Uterus (tissue), 4 donors: Measurements from ENCODE around the gene CLDN7. TPM values are rescaled to one million over a fixed set of nuclear protein-coding genes. Genes with fewer than 3 reads are reported as not detected.

Experiments
- DNase-seq, 2 donors: peaks; one replicate each; pipeline ENCODE4 v3.0.0-alpha.2; 2019 to 2020
- H3K27ac ChIP-seq, 2 donors: fragments of 200-600 bp; sonication (generic); 1 replicate in 1 of 2; 2 replicates in 1 of 2; pipeline ENCODE4 v1.5.1; 2016 to 2018
- H3K27me3 ChIP-seq, 2 donors: fragments of 200-600 bp; sonication (generic); one replicate each; pipeline ENCODE4 v1.5.1; 2018 to 2019; ENCODE audit warnings: control low read depth in 1 of 2
- H3K36me3 ChIP-seq, 2 donors: fragments of 200-600 bp; sonication (generic); one replicate each; pipeline ENCODE4 v1.5.1; 2019; ENCODE audit warnings: control low read depth in 1 of 2
- H3K4me1 ChIP-seq, 2 donors: fragments of 200-600 bp; sonication (generic); one replicate each; pipeline ENCODE4 v1.5.1; 2018 to 2019; ENCODE audit warnings: control low read depth in 1 of 2
- H3K4me3 ChIP-seq, 2 donors: fragments of 200-600 bp; sonication (generic); 1 replicate in 1 of 2; 2 replicates in 1 of 2; pipeline ENCODE4 v1.5.1; 2018 to 2019; ENCODE audit warnings: mild to moderate bottlenecking in 1 of 2
- H3K9me3 ChIP-seq, 2 donors: fragments of 200-600 bp; sonication (generic); one replicate each; pipeline ENCODE4 v1.5.1; 2019; ENCODE audit warnings: control low read depth in 1 of 2
- POLR2A ChIP-seq, 2 donors: fragments of 450-650 bp; IDR thresholded peaks; one replicate each; pipeline ENCODE4 v1.6.1; 2016; ENCODE audit warnings: antibody characterized with exemption in 2 of 2, mild to moderate bottlenecking in 1 of 2, moderate library complexity in 1 of 2
- intact Hi-C: fragments of 100-400 bp; cut with DNase I; formaldehyde crosslinking; loops from one replicate; pipeline ENCODE4 v1.15.1; 2023; ENCODE audit warnings: low total_unique reads
- total RNA-seq, 4 donors: library from RNA; depleted of rRNA in 3 of 4; stranded (reverse); fragments of >200 nt in 3 of 4; gene quantifications; one replicate each; pipeline versions ENCODE4 v1.1.0 to v1.2.4, GENCODE V29; 2014 to 2023
- TF ChIP-seq, protein P1 (sequence below), 4 experiments: fragments of 200-600 bp in 2 of 4; fragments of 450-650 bp in 2 of 4; sonication (generic) in 2 of 4; IDR thresholded peaks; one replicate each; pipeline ENCODE4 v1.5.1; 2016 to 2019; ENCODE audit warnings: antibody characterized with exemption in 4 of 4, mild to moderate bottlenecking in 2 of 4, moderate library complexity in 1 of 4
- donor health status: DM: yes; HTN: yes; CAD: no.

CLDN7 gene
- total RNA-seq, 4 donors from 2014 or later: 0.29 to 24.4 (median 0.68) TPM

GRCh38 chr17:7240375-7240774, 21.9 kb downstream of the CLDN7 start:
- DNase-seq: no peak
- Histone ChIP-seq H3K9me3 (no peaks in the 10 kb centered on the region), H3K27ac (peak overlapping the region; percentile 95 to 99), H3K36me3 (no peaks in the 10 kb centered on the region), H3K27me3 (no peaks in the 10 kb centered on the region), H3K4me1 (peaks cover 9% of the 10 kb centered on the region in 2 donors), H3K4me3 (peak overlapping the region in 1 of 2 donors; percentile 93)
- intact Hi-C loops: no loop called here
- TF ChIP-seq, protein P1, sequence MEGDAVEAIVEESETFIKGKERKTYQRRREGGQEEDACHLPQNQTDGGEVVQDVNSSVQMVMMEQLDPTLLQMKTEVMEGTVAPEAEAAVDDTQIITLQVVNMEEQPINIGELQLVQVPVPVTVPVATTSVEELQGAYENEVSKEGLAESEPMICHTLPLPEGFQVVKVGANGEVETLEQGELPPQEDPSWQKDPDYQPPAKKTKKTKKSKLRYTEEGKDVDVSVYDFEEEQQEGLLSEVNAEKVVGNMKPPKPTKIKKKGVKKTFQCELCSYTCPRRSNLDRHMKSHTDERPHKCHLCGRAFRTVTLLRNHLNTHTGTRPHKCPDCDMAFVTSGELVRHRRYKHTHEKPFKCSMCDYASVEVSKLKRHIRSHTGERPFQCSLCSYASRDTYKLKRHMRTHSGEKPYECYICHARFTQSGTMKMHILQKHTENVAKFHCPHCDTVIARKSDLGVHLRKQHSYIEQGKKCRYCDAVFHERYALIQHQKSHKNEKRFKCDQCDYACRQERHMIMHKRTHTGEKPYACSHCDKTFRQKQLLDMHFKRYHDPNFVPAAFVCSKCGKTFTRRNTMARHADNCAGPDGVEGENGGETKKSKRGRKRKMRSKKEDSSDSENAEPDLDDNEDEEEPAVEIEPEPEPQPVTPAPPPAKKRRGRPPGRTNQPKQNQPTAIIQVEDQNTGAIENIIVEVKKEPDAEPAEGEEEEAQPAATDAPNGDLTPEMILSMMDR (IDR thresholded peaks at IDR 0.05): no peak
- no peak for TF ChIP-seq POLR2A (IDR thresholded peaks at IDR 0.05)

DNA sequence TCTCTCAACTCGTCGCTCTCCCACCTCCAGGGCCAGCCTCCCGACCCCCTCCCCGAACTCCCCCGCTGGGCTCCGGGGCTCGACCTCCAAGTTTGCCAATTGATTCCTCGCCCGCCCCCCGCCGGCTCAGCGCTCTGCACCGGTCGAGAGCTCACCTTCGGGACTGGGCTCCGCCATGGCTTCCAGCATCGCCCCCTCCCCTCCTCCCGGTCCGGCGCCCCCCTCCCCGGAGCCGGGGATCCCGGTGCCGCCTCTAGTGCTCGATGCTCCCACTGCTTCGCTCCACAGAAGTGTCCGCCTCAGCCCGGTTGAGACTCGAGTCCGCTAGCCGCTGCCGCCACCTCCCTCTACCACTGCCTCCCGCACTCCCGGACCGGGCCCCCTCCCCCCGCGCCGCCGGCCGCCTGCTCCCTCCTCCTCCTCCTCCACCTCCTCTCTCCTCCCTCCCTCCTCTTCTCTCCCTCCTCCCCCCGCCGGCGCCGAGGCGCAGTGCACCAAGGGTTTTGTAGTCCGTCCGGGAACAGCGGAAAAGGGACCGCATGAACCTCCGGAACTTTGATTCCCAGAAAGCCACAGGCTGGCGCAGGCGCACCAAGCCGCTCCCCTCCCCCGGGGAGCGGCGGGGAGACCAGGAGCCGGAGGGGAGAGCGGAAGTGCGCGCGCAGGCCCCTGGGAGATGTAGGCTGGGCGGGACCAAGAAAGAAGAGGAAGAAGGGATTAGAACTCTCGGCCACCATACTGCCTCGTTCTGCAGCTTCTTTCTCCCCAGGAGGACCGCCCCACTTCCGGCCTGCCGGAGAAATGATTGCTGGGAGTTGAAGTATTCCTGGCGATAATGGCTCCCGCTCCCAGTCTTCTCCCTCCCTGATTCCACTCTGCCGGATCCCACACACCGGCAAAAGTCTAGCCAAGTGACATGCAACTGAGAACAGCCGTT, 22.9 kb downstream of the CLDN7 start, which contains the start of gene PHF23:
TSS of gene PHF23 (minus strand) at position 367 of the 937 bp plus-strand sequence. CDS start at position 189, 178 bp downstream.
- no peaks in the 10 kb centered on the region for H3K9me3 ChIP-seq
- H3K4me1 ChIP-seq: peaks cover 9 to 14% of the 10 kb centered on the region in 2 donors
- peak within 1 kb of the TSS; percentile 86 to 100 for H3K4me3 ChIP-seq
- intact Hi-C loops: no loop called here
- no peaks in the 10 kb centered on the region for H3K27me3 ChIP-seq
- DNase-seq: peak; percentile 99
- TF ChIP-seq, protein P1 (IDR thresholded peaks at IDR 0.05): peak in 1 of 4 experiments; percentile 35
- peak; percentile 36 to 80 for TF ChIP-seq POLR2A (IDR thresholded peaks at IDR 0.05)
- H3K27ac ChIP-seq: peak within 1 kb of the TSS; percentile 96 to 99
- H3K36me3 ChIP-seq: no peaks in the 10 kb centered on the region

- peak overlapping the region; percentile 94 to 96 for H3K27ac ChIP-seq
- H3K4me3 ChIP-seq: peak overlapping the region; percentile 86 to 100
- no peak for DNase-seq
- intact Hi-C loops: no loop called here
- no peaks in the 10 kb centered on the region for H3K9me3 ChIP-seq
- peaks cover 9 to 14% of the 10 kb centered on the region in 2 donors for H3K4me1 ChIP-seq
- H3K36me3 ChIP-seq: no peaks in the 10 kb centered on the region
- no peaks in the 10 kb centered on the region for H3K27me3 ChIP-seq
- TF ChIP-seq, protein P1 (IDR thresholded peaks at IDR 0.05): no peak
- TF ChIP-seq POLR2A (IDR thresholded peaks at IDR 0.05): no peak
Observed at GRCh38 chr17:7238420-7239090, 23.7 kb downstream of the CLDN7 start.

DNA sequence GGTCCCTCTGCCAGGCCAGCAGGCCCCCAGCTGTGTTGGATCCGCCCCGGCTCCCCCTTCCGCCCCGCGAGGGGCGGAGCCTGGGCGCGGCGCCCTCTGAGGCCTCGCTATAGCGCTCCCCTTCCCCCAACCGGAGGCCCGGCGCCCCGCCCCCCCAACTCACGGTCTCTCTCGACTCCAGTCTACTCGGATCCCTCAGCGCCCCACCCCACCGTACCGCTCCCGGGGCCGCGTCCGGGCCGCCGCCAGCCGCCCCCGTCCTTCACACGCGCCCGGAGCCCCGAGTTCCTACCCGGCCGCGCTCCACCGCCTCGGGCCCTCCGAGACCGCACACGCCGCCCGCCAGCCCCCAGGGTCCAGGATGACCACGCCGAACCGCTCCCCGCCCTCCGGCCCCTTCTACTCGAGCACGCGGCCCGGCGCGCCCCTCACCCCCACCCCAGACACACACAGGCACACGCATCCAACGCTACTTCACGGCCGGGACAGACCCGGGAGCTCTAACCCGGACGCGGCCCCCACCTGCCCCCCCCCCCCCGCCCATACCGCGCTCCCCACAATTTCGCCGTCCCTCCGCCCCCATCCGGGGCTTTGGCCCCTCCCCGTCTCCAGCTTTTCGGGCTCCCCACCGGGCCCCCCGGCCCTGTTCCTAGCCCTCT, 24.4 kb downstream of the CLDN7 start:
- Histone ChIP-seq H3K4me3 (peak overlapping the region; percentile 86 to 100), H3K27me3 (no peaks in the 10 kb centered on the region), H3K9me3 (no peaks in the 10 kb centered on the region), H3K27ac (peak overlapping the region; percentile 94 to 96), H3K4me1 (peaks cover 9 to 14% of the 10 kb centered on the region in 2 donors), H3K36me3 (no peaks in the 10 kb centered on the region)
- peak; percentile 79 to 85 for DNase-seq
- TF ChIP-seq POLR2A (IDR thresholded peaks at IDR 0.05): no peak
- TF ChIP-seq, protein P1 (IDR thresholded peaks at IDR 0.05): no peak
- intact Hi-C loops: no loop called here
